Breast epithelium (tissue), 3 donors: ENCODE data around the gene OSBPL10.

ENCODE experiments used
- CTCF ChIP-seq, 3 donors: fragments of 450-650 bp; IDR thresholded peaks; one replicate each; pipeline ENCODE4 v1.5.1; 2016 to 2017; ENCODE audit warnings: antibody characterized with exemption in 3 of 3, mild to moderate bottlenecking in 3 of 3, moderate library complexity in 3 of 3
- POLR2A ChIP-seq: fragments of 450-650 bp; IDR thresholded peaks from one replicate; pipeline ENCODE4 v1.6.1; 2016; ENCODE audit warnings: antibody characterized with exemption, mild to moderate bottlenecking, moderate library complexity
- POLR2AphosphoS5 ChIP-seq, 3 donors: sonication (generic); formaldehyde crosslinking; IDR thresholded peaks; one replicate each; pipeline ENCODE4 v1.6.1; 2017; ENCODE audit warnings: antibody characterized with exemption in 3 of 3

- TF ChIP-seq CTCF (IDR thresholded peaks at IDR 0.05) (no peak), POLR2A (no peak), POLR2AphosphoS5 (IDR thresholded peaks at IDR 0.05) (no peak)
Observed at GRCh38 chr3:31962801-31963205, 18.3 kb downstream of the OSBPL10 start.
